ENCODE results near the gene FGD4.

DNA sequence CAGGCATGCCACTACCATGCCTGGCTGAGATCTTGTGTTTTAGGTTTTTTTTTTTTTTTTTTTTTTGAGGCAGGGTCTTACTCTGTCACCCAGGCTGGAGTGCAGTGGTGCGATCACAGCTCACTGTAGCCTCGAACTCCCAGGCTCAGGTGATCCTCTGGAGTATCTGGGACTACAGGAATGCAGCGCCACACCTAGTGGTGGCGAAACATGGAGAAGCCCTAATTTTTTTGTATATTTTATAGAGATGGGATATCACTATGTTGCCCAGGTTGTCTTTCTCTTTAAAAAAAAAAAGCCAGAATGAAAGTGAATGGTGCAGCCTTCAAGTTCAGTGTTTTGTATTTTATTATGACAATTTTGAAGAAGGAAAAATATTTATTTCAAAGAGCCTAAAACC lies 44.1 kb downstream of the FGD4 start:
- TF ChIP-seq, protein P1, sequence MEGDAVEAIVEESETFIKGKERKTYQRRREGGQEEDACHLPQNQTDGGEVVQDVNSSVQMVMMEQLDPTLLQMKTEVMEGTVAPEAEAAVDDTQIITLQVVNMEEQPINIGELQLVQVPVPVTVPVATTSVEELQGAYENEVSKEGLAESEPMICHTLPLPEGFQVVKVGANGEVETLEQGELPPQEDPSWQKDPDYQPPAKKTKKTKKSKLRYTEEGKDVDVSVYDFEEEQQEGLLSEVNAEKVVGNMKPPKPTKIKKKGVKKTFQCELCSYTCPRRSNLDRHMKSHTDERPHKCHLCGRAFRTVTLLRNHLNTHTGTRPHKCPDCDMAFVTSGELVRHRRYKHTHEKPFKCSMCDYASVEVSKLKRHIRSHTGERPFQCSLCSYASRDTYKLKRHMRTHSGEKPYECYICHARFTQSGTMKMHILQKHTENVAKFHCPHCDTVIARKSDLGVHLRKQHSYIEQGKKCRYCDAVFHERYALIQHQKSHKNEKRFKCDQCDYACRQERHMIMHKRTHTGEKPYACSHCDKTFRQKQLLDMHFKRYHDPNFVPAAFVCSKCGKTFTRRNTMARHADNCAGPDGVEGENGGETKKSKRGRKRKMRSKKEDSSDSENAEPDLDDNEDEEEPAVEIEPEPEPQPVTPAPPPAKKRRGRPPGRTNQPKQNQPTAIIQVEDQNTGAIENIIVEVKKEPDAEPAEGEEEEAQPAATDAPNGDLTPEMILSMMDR (IDR thresholded peaks at IDR 0.05) = no peak
- TF ChIP-seq POLR2A (IDR thresholded peaks at IDR 0.05) = no peak
